Measurements from ENCODE around the gene PTPN3.

DNA sequence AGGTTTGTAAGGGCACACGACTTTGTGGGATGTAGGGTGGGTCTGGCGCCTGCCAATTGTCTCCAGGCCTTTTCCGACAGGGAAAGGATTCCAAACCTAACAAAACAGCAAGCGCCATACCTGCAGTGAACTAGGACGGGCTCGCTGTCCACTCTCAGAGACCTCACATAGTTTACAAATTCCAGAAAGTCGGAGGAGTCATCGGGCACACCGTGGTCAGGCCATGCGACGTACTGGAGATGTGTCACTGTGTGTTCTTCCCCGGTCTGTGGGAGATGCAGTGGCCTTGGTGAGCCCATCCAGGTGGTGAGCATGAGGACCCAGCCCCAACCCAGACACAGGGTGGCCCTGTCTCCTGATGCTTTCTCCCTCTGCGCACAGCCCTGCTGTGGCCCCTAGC, 115.9 kb downstream of the PTPN3 start:
- TF ChIP-seq, protein P1, sequence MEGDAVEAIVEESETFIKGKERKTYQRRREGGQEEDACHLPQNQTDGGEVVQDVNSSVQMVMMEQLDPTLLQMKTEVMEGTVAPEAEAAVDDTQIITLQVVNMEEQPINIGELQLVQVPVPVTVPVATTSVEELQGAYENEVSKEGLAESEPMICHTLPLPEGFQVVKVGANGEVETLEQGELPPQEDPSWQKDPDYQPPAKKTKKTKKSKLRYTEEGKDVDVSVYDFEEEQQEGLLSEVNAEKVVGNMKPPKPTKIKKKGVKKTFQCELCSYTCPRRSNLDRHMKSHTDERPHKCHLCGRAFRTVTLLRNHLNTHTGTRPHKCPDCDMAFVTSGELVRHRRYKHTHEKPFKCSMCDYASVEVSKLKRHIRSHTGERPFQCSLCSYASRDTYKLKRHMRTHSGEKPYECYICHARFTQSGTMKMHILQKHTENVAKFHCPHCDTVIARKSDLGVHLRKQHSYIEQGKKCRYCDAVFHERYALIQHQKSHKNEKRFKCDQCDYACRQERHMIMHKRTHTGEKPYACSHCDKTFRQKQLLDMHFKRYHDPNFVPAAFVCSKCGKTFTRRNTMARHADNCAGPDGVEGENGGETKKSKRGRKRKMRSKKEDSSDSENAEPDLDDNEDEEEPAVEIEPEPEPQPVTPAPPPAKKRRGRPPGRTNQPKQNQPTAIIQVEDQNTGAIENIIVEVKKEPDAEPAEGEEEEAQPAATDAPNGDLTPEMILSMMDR (IDR thresholded peaks at IDR 0.05) = no peak
- TF ChIP-seq POLR2A (IDR thresholded peaks at IDR 0.05) = no peak
- TF ChIP-seq POLR2AphosphoS5 (IDR thresholded peaks at IDR 0.05) = no peak
